H9 (cell line): Measurements from ENCODE around the gene SDK1. TPM values are rescaled to one million over a fixed set of nuclear protein-coding genes. Genes with fewer than 3 reads are reported as not detected.

Experiments used
- DNase-seq: peaks from one replicate; pipeline ENCODE4 v3.0.0-alpha.2; 2017
- H2AFZ ChIP-seq: one replicate; pipeline ENCODE4 v1.6.1; 2013; ENCODE audit warnings: mild to moderate bottlenecking, low read length, control low read depth, moderate library complexity
- H2AK5ac ChIP-seq: 2 replicates; pipeline ENCODE4 v1.6.1; 2013; ENCODE audit warnings: low read length, control low read depth, mixed read lengths; ENCODE audit not compliant: insufficient read length
- H2BK120ac ChIP-seq: one replicate; pipeline ENCODE4 v1.6.1; 2013; ENCODE audit warnings: low read depth, mild to moderate bottlenecking, low read length, control low read depth, inconsistent platforms; ENCODE audit not compliant: poor library complexity, severe bottlenecking
- H2BK12ac ChIP-seq: 2 replicates; pipeline ENCODE4 v1.6.1; 2013; ENCODE audit warnings: low read length, control low read depth, mixed read lengths, low read depth; ENCODE audit not compliant: insufficient read length
- H2BK15ac ChIP-seq: 2 replicates; pipeline ENCODE4 v1.6.1; 2013; ENCODE audit warnings: low read depth, low read length, control low read depth
- H2BK20ac ChIP-seq: one replicate; pipeline ENCODE4 v1.6.1; 2013; ENCODE audit warnings: low read depth, mild to moderate bottlenecking, low read length, control low read depth, inconsistent platforms; ENCODE audit not compliant: poor library complexity, severe bottlenecking
- H2BK5ac ChIP-seq: 2 replicates; pipeline ENCODE4 v1.6.1; 2013; ENCODE audit warnings: low read length, control low read depth, mixed read lengths; ENCODE audit not compliant: insufficient read length
- H3K14ac ChIP-seq: 2 replicates; pipeline ENCODE4 v1.6.1; 2013; ENCODE audit warnings: low read length, control low read depth; ENCODE audit not compliant: insufficient read depth
- H3K18ac ChIP-seq: 2 replicates; pipeline ENCODE4 v1.6.1; 2013; ENCODE audit warnings: low read depth, mild to moderate bottlenecking, mixed read lengths, low read length, control low read depth; ENCODE audit not compliant: insufficient read length
- H3K23ac ChIP-seq: 2 replicates; pipeline ENCODE4 v1.6.1; 2013; ENCODE audit warnings: low read length, control low read depth, mixed read lengths, low read depth; ENCODE audit not compliant: insufficient read length
- H3K23me2 ChIP-seq: 2 replicates; pipeline ENCODE4 v1.6.1; 2013; ENCODE audit warnings: low read depth, mild to moderate bottlenecking, mixed read lengths, low read length, control low read depth; ENCODE audit not compliant: insufficient read length, poor library complexity, severe bottlenecking
- H3K27ac ChIP-seq: 2 replicates; pipeline ENCODE4 v1.5.1; 2013; ENCODE audit warnings: low read length, control low read depth, mixed read lengths, low read depth; ENCODE audit not compliant: insufficient read length
- H3K27me3 ChIP-seq: 2 replicates; pipeline ENCODE4 v1.6.1; 2013; ENCODE audit warnings: low read length, control low read depth, inconsistent platforms; ENCODE audit not compliant: insufficient read depth
- H3K4ac ChIP-seq: 2 replicates; pipeline ENCODE4 v1.6.1; 2013; ENCODE audit warnings: low read depth, mild to moderate bottlenecking, control low read depth, inconsistent platforms, low read length, moderate library complexity
- H3K4me1 ChIP-seq: 2 replicates; pipeline ENCODE4 v1.6.1; 2013; ENCODE audit warnings: low read length, control low read depth, inconsistent platforms; ENCODE audit not compliant: insufficient read depth
- H3K4me2 ChIP-seq: 2 replicates; pipeline ENCODE4 v1.6.1; 2013; ENCODE audit warnings: low read length, control low read depth, mixed read lengths; ENCODE audit not compliant: insufficient read length, insufficient read depth
- H3K56ac ChIP-seq: 2 replicates; pipeline ENCODE4 v1.6.1; 2013; ENCODE audit warnings: low read depth, mild to moderate bottlenecking, mixed read lengths, low read length, control low read depth; ENCODE audit not compliant: insufficient read length
- H3K79me1 ChIP-seq: 2 replicates; pipeline ENCODE4 v1.6.1; 2013; ENCODE audit warnings: low read depth, mild to moderate bottlenecking, moderate library complexity, low read length, control low read depth, inconsistent platforms; ENCODE audit not compliant: insufficient read depth, poor library complexity, severe bottlenecking
- H3K79me2 ChIP-seq: 2 replicates; pipeline ENCODE4 v1.6.1; 2013; ENCODE audit warnings: low read length, control low read depth, inconsistent platforms; ENCODE audit not compliant: insufficient read depth
- H3K9ac ChIP-seq: 2 replicates; pipeline ENCODE4 v1.6.1; 2013; ENCODE audit warnings: low read length, control low read depth, mixed read lengths; ENCODE audit not compliant: insufficient read length; ENCODE audit errors: extremely low read depth
- H3K9me3 ChIP-seq: one replicate; pipeline ENCODE4 v1.6.1; 2013; ENCODE audit warnings: low read depth, low read length, inconsistent platforms; ENCODE audit not compliant: control insufficient read depth
- H3T11ph ChIP-seq: one replicate; pipeline ENCODE4 v1.6.1; 2013; ENCODE audit warnings: mild to moderate bottlenecking, low read length, control low read depth, inconsistent platforms
- H4K20me1 ChIP-seq: one replicate; pipeline ENCODE4 v1.6.1; 2013; ENCODE audit not compliant: control insufficient read depth, insufficient read length, insufficient read depth
- H4K5ac ChIP-seq: 2 replicates; pipeline ENCODE4 v1.6.1; 2013; ENCODE audit warnings: low read depth, mild to moderate bottlenecking, mixed read lengths, low read length, control low read depth; ENCODE audit not compliant: insufficient read length
- H4K8ac ChIP-seq: replicated peaks from 2 replicates; pipeline ENCODE4 v1.6.1; 2013; ENCODE audit warnings: low read length, control low read depth, mixed read lengths, low read depth; ENCODE audit not compliant: insufficient read length
- H4K91ac ChIP-seq: 2 replicates; pipeline ENCODE4 v1.6.1; 2013; ENCODE audit warnings: low read depth, mild to moderate bottlenecking, moderate library complexity, mixed read lengths, low read length, control low read depth; ENCODE audit not compliant: insufficient read length
- H3K27ac Mint-ChIP-seq, 3 experiments: 2 replicates in 2 of 3; 3 replicates in 1 of 3; pipeline ENCODE4 v1.8.0; 2020 to 2021; ENCODE audit warnings: mixed read lengths in 3 of 3, mild to moderate bottlenecking in 1 of 3, moderate library complexity in 1 of 3
- H3K27me3 Mint-ChIP-seq: 2 replicates; pipeline ENCODE4 v1.8.0; 2021; ENCODE audit warnings: low read depth, mild to moderate bottlenecking, moderate library complexity, mixed read lengths
- H3K36me3 Mint-ChIP-seq, 3 experiments: 2 replicates in 2 of 3; 3 replicates in 1 of 3; pipeline ENCODE4 v1.8.0; 2020 to 2021; ENCODE audit warnings: low read depth in 3 of 3, mixed read lengths in 3 of 3; ENCODE audit not compliant: insufficient read depth in 1 of 3
- H3K4me1 Mint-ChIP-seq, 2 experiments: 2 replicates each; pipeline ENCODE4 v1.8.0; 2020; ENCODE audit warnings: mixed read lengths in 2 of 2
- H3K4me3 Mint-ChIP-seq, 2 experiments: 2 replicates in 1 of 2; 3 replicates in 1 of 2; pipeline ENCODE4 v1.8.0; 2020 to 2021; ENCODE audit warnings: mild to moderate bottlenecking in 2 of 2, mixed read lengths in 2 of 2, moderate library complexity in 1 of 2
- H3K9me3 Mint-ChIP-seq, 2 experiments: 2 replicates in 1 of 2; 3 replicates in 1 of 2; pipeline ENCODE4 v1.8.0; 2020; ENCODE audit warnings: mild to moderate bottlenecking in 2 of 2, mixed read lengths in 2 of 2, moderate library complexity in 1 of 2
- WGBS: extraction: QIAGEN DNeasy Blood & Tissue Kit; methylation state at CpG from one replicate; pipeline ENCODE4 v1.1.7; 2013; ENCODE audit warnings: missing lambda C conversion rate, low lambda C conversion rate, mixed read lengths; ENCODE audit not compliant: insufficient read length; ENCODE audit errors: extremely low coverage; 5-methylcytosine and 5-hydroxymethylcytosine counted together
- total RNA-seq: library from RNA; stranded (reverse); gene quantifications from 2 replicates; pipeline ENCODE4 v1.2.1, GENCODE V29; 2021
- TF ChIP-seq, protein P1 (sequence below): fragments of 200-600 bp; sonication (generic); conservative IDR thresholded peaks from 3 replicates; pipeline ENCODE4 v1.8.0; 2021; ENCODE audit warnings: antibody characterized with exemption, mild to moderate bottlenecking

Gene SDK1
- total RNA-seq, 1 experiment from 2014 or later, result 8.7 TPM

DNA sequence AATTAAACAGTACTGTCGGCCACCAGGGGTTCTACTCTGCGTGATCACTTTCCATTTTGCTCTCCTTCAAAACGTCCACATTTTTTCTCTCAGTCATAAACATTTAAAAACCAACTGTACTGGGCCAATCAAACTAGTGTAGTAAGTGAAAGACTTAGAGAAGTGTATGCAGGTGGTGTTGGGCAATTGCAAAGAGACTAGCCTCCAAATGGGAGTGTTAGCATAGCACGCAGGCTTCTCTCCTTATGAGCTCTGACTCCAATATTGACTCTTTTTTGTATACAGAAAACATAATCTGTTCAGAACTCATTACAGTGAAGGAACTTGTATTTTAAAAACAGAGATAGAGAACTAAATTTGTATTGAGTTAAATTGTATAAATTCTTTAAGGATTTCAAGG is 150.6 kb downstream of the SDK1 start:
- no peaks in the 10 kb centered on the region; a peak in 1 of 7 replicates for H3K36me3 Mint-ChIP-seq
- peaks cover 12 to 18% of the 10 kb centered on the region in 2 experiments for H3K4me1 Mint-ChIP-seq
- Histone ChIP-seq H2BK5ac (no peak overlapping the region), H3K4me1 (no peaks in the 10 kb centered on the region), H4K5ac (no peak overlapping the region), H2BK12ac (no peak overlapping the region), H3K4me2 (no peak overlapping the region), H3K79me1 (no peaks in the 10 kb centered on the region), H3K18ac (no peak overlapping the region), H3K14ac (no peak overlapping the region), H3K79me2 (no peaks in the 10 kb centered on the region), H2AK5ac (no peak overlapping the region), H2AFZ (no peak overlapping the region), H2BK15ac (no peak overlapping the region), H2BK20ac (no peak overlapping the region), H3K9me3 (no peaks in the 10 kb centered on the region), H3K56ac (no peak overlapping the region), H3K23ac (no peak overlapping the region), H3K9ac (no peak overlapping the region), H3T11ph (no peak overlapping the region), H4K8ac (no peak overlapping the region), H3K27me3 (no peaks in the 10 kb centered on the region), H4K20me1 (no peaks in the 10 kb centered on the region), H4K91ac (no peak overlapping the region), H3K23me2 (no peaks in the 10 kb centered on the region), H3K27ac (no peak overlapping the region), H3K4ac (no peak overlapping the region), H2BK120ac (no peak overlapping the region)
- H3K27ac Mint-ChIP-seq, result no peak overlapping the region
- no peaks in the 10 kb centered on the region for H3K27me3 Mint-ChIP-seq
- DNase-seq, result no peak
- WGBS, result no CpG with 5 or more reads among the region's 4 CpGs
- peaks cover 0 to 2% of the 10 kb centered on the region in 2 experiments; a peak in 3 of 5 replicates for H3K9me3 Mint-ChIP-seq
- no peak overlapping the region for H3K4me3 Mint-ChIP-seq
- TF ChIP-seq, protein P1, sequence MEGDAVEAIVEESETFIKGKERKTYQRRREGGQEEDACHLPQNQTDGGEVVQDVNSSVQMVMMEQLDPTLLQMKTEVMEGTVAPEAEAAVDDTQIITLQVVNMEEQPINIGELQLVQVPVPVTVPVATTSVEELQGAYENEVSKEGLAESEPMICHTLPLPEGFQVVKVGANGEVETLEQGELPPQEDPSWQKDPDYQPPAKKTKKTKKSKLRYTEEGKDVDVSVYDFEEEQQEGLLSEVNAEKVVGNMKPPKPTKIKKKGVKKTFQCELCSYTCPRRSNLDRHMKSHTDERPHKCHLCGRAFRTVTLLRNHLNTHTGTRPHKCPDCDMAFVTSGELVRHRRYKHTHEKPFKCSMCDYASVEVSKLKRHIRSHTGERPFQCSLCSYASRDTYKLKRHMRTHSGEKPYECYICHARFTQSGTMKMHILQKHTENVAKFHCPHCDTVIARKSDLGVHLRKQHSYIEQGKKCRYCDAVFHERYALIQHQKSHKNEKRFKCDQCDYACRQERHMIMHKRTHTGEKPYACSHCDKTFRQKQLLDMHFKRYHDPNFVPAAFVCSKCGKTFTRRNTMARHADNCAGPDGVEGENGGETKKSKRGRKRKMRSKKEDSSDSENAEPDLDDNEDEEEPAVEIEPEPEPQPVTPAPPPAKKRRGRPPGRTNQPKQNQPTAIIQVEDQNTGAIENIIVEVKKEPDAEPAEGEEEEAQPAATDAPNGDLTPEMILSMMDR, result no peak
